ENCODE measurements around the gene OR5K2. TPM values are rescaled to one million over a fixed set of nuclear protein-coding genes. Genes with fewer than 3 reads are reported as not detected.

OR5K2 gene
- total RNA-seq, 2 experiments from 2014 or later = not detected

DNA sequence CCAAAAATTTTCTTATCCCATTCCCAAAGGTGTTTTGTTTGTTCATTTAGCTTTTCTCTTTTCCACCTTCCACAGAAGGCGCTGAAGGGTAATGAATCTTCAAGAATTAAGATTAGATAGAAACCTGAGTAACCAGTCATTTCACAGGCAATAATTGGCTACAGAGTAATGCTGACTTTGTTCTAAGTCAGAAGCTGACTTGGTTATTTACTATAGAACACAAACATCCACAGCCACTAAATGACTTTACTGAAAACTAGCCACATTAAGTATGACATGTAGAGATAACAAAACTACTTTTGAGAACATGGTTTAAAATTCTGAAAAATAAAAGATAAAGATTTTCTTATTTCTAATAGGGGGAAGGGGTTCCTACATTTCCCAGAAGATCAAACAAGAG is 17.5 kb downstream of the OR5K2 start:
- H3K4me3 ChIP-seq (ENCODE audit: low read depth, low read length, poor library complexity, severe bottlenecking) = no peak overlapping the region
- BruUV-seq (replicated peaks) = no TSS peak
- H3K36me3 ChIP-seq (ENCODE audit: insufficient read depth, low read length) = peaks cover 79% of the 10 kb centered on the region
- H3K9me2 ChIP-seq (ENCODE audit: insufficient read depth, low read length) = no peaks in the 10 kb centered on the region
- ChIA-PET POLR2A (no interaction called here), CTCF (ENCODE audit: unreplicated experiment) (no interaction called here)
- H4K20me1 ChIP-seq (ENCODE audit: insufficient read depth, low read length) = no peaks in the 10 kb centered on the region; the same call in 1 of the 2 replicates
- H3K27ac ChIP-seq (ENCODE audit: low read depth, low read length, poor library complexity, severe bottlenecking) = no peak overlapping the region
- intact Hi-C loops (cut with micrococcal nuclease; ENCODE audit: unreplicated experiment) = no loop called here
- H3K9me3 ChIP-seq (ENCODE audit: low read length) = no peaks in the 10 kb centered on the region
- TF ChIP-seq CTCF (conservative IDR thresholded peaks at IDR 0.05; ENCODE audit: low read length) = no peak
- TF ChIP-seq EZH2phosphoT487 (IDR thresholded peaks at IDR 0.05; ENCODE audit: borderline replicate concordance, low read depth, low read length) = no peak
- DNase-seq (ENCODE audit: low spot score) = no peak
- H3K4me1 ChIP-seq (ENCODE audit: insufficient read depth, low read length, poor library complexity, severe bottlenecking) = no peaks in the 10 kb centered on the region
- no peak overlapping the region for H3K4me2 ChIP-seq (ENCODE audit: low read length)
- H3K79me2 ChIP-seq (ENCODE audit: insufficient read depth, low read depth, low read length) = peaks cover 18% of the 10 kb centered on the region; the same call in 1 of the 2 replicates
- H2AFZ ChIP-seq (ENCODE audit: low read length) = no peak overlapping the region

- TF ChIP-seq EZH2phosphoT487 (IDR thresholded peaks at IDR 0.05; ENCODE audit: borderline replicate concordance, low read depth, low read length) = no peak
- no peak for TF ChIP-seq CTCF (conservative IDR thresholded peaks at IDR 0.05; ENCODE audit: low read length)
- no peaks in the 10 kb centered on the region for H3K9me3 ChIP-seq (ENCODE audit: low read length)
- H2AFZ ChIP-seq (ENCODE audit: low read length) = no peak overlapping the region
- POLR2A ChIA-PET = interaction anchor here (0.9 kb wide), 1 partner anchor 47 kb away, joined by 3 read pairs; no protein-coding TSS in a partner anchor
- CTCF ChIA-PET (ENCODE audit: unreplicated experiment) = no interaction called here
- peaks cover 44% of the 10 kb centered on the region for H3K79me2 ChIP-seq (ENCODE audit: insufficient read depth, low read depth, low read length)
- H3K4me2 ChIP-seq (ENCODE audit: low read length) = no peak overlapping the region
- peaks cover 19% of the 10 kb centered on the region for H3K4me1 ChIP-seq (ENCODE audit: insufficient read depth, low read length, poor library complexity, severe bottlenecking)
- no TSS peak for BruUV-seq (replicated peaks)
- intact Hi-C loops (cut with micrococcal nuclease; ENCODE audit: unreplicated experiment) = no loop called here
- H3K4me3 ChIP-seq (ENCODE audit: low read depth, low read length, poor library complexity, severe bottlenecking) = no peak overlapping the region
- DNase-seq (ENCODE audit: low spot score) = no peak
- peaks cover 74% of the 10 kb centered on the region for H3K36me3 ChIP-seq (ENCODE audit: insufficient read depth, low read length)
- H4K20me1 ChIP-seq (ENCODE audit: insufficient read depth, low read length) = peaks cover 14% of the 10 kb centered on the region; the same call in 1 of the 2 replicates
- no peaks in the 10 kb centered on the region for H3K9me2 ChIP-seq (ENCODE audit: insufficient read depth, low read length)
- no peak overlapping the region for H3K27ac ChIP-seq (ENCODE audit: low read depth, low read length, poor library complexity, severe bottlenecking)
Measured at GRCh38 chr3:98518816-98519215, 21.3 kb downstream of the OR5K2 start.

GRCh38 chr3:98519351-98519750 is 21.9 kb downstream of the OR5K2 start:
- CTCF ChIA-PET (ENCODE audit: unreplicated experiment) = no interaction called here
- POLR2A ChIA-PET = interaction anchor here (0.9 kb wide), 1 partner anchor 47 kb away, joined by 3 read pairs; no protein-coding TSS in a partner anchor

More at GRCh38 chr3:98519351-98519750, 21.9 kb downstream of the OR5K2 start:
- Histone ChIP-seq H3K36me3 (ENCODE audit: insufficient read depth, low read length) (peaks cover 69% of the 10 kb centered on the region), H4K20me1 (ENCODE audit: insufficient read depth, low read length) (peaks cover 14% of the 10 kb centered on the region; the same call in 1 of the 2 replicates), H3K4me3 (ENCODE audit: low read depth, low read length, poor library complexity, severe bottlenecking) (no peak overlapping the region), H3K4me2 (ENCODE audit: low read length) (no peak overlapping the region), H3K9me3 (ENCODE audit: low read length) (no peaks in the 10 kb centered on the region), H3K79me2 (ENCODE audit: insufficient read depth, low read depth, low read length) (peaks cover 44% of the 10 kb centered on the region), H2AFZ (ENCODE audit: low read length) (no peak overlapping the region), H3K9me2 (ENCODE audit: insufficient read depth, low read length) (no peaks in the 10 kb centered on the region), H3K4me1 (ENCODE audit: insufficient read depth, low read length, poor library complexity, severe bottlenecking) (peaks cover 19% of the 10 kb centered on the region), H3K27ac (ENCODE audit: low read depth, low read length, poor library complexity, severe bottlenecking) (no peak overlapping the region)
- TF ChIP-seq CTCF (conservative IDR thresholded peaks at IDR 0.05; ENCODE audit: low read length) (no peak), EZH2phosphoT487 (IDR thresholded peaks at IDR 0.05; ENCODE audit: borderline replicate concordance, low read depth, low read length) (no peak)
- DNase-seq (ENCODE audit: low spot score) = no peak
- intact Hi-C loops (cut with micrococcal nuclease; ENCODE audit: unreplicated experiment) = no loop called here
- no TSS peak for BruUV-seq (replicated peaks)

Measured in OCI-LY7 (cell line).